H9 (cell line): Measurements from ENCODE around the gene ZBTB7A. TPM values are rescaled to one million over a fixed set of nuclear protein-coding genes. Genes with fewer than 3 reads are reported as not detected.
A peak's percentile ranks its signal among the peaks of the same experiment; 100 is the strongest.

Source experiments
- DNase-seq: peaks from one replicate; pipeline ENCODE4 v3.0.0-alpha.2; 2017
- H2AFZ ChIP-seq: one replicate; pipeline ENCODE4 v1.6.1; 2013; ENCODE audit warnings: mild to moderate bottlenecking, low read length, control low read depth, moderate library complexity
- H2AK5ac ChIP-seq: 2 replicates; pipeline ENCODE4 v1.6.1; 2013; ENCODE audit warnings: low read length, control low read depth, mixed read lengths; ENCODE audit not compliant: insufficient read length
- H2BK120ac ChIP-seq: one replicate; pipeline ENCODE4 v1.6.1; 2013; ENCODE audit warnings: low read depth, mild to moderate bottlenecking, low read length, control low read depth, inconsistent platforms; ENCODE audit not compliant: poor library complexity, severe bottlenecking
- H2BK12ac ChIP-seq: 2 replicates; pipeline ENCODE4 v1.6.1; 2013; ENCODE audit warnings: low read length, control low read depth, mixed read lengths, low read depth; ENCODE audit not compliant: insufficient read length
- H2BK15ac ChIP-seq: 2 replicates; pipeline ENCODE4 v1.6.1; 2013; ENCODE audit warnings: low read depth, low read length, control low read depth
- H2BK20ac ChIP-seq: one replicate; pipeline ENCODE4 v1.6.1; 2013; ENCODE audit warnings: low read depth, mild to moderate bottlenecking, low read length, control low read depth, inconsistent platforms; ENCODE audit not compliant: poor library complexity, severe bottlenecking
- H2BK5ac ChIP-seq: 2 replicates; pipeline ENCODE4 v1.6.1; 2013; ENCODE audit warnings: low read length, control low read depth, mixed read lengths; ENCODE audit not compliant: insufficient read length
- H3K14ac ChIP-seq: 2 replicates; pipeline ENCODE4 v1.6.1; 2013; ENCODE audit warnings: low read length, control low read depth; ENCODE audit not compliant: insufficient read depth
- H3K18ac ChIP-seq: 2 replicates; pipeline ENCODE4 v1.6.1; 2013; ENCODE audit warnings: low read depth, mild to moderate bottlenecking, mixed read lengths, low read length, control low read depth; ENCODE audit not compliant: insufficient read length
- H3K23ac ChIP-seq: 2 replicates; pipeline ENCODE4 v1.6.1; 2013; ENCODE audit warnings: low read length, control low read depth, mixed read lengths, low read depth; ENCODE audit not compliant: insufficient read length
- H3K23me2 ChIP-seq: 2 replicates; pipeline ENCODE4 v1.6.1; 2013; ENCODE audit warnings: low read depth, mild to moderate bottlenecking, mixed read lengths, low read length, control low read depth; ENCODE audit not compliant: insufficient read length, poor library complexity, severe bottlenecking
- H3K27ac ChIP-seq: 2 replicates; pipeline ENCODE4 v1.5.1; 2013; ENCODE audit warnings: low read length, control low read depth, mixed read lengths, low read depth; ENCODE audit not compliant: insufficient read length
- H3K27me3 ChIP-seq: 2 replicates; pipeline ENCODE4 v1.6.1; 2013; ENCODE audit warnings: low read length, control low read depth, inconsistent platforms; ENCODE audit not compliant: insufficient read depth
- H3K4ac ChIP-seq: 2 replicates; pipeline ENCODE4 v1.6.1; 2013; ENCODE audit warnings: low read depth, mild to moderate bottlenecking, control low read depth, inconsistent platforms, low read length, moderate library complexity
- H3K4me1 ChIP-seq: 2 replicates; pipeline ENCODE4 v1.6.1; 2013; ENCODE audit warnings: low read length, control low read depth, inconsistent platforms; ENCODE audit not compliant: insufficient read depth
- H3K4me2 ChIP-seq: 2 replicates; pipeline ENCODE4 v1.6.1; 2013; ENCODE audit warnings: low read length, control low read depth, mixed read lengths; ENCODE audit not compliant: insufficient read length, insufficient read depth
- H3K56ac ChIP-seq: 2 replicates; pipeline ENCODE4 v1.6.1; 2013; ENCODE audit warnings: low read depth, mild to moderate bottlenecking, mixed read lengths, low read length, control low read depth; ENCODE audit not compliant: insufficient read length
- H3K79me1 ChIP-seq: 2 replicates; pipeline ENCODE4 v1.6.1; 2013; ENCODE audit warnings: low read depth, mild to moderate bottlenecking, moderate library complexity, low read length, control low read depth, inconsistent platforms; ENCODE audit not compliant: insufficient read depth, poor library complexity, severe bottlenecking
- H3K79me2 ChIP-seq: 2 replicates; pipeline ENCODE4 v1.6.1; 2013; ENCODE audit warnings: low read length, control low read depth, inconsistent platforms; ENCODE audit not compliant: insufficient read depth
- H3K9ac ChIP-seq: 2 replicates; pipeline ENCODE4 v1.6.1; 2013; ENCODE audit warnings: low read length, control low read depth, mixed read lengths; ENCODE audit not compliant: insufficient read length; ENCODE audit errors: extremely low read depth
- H3K9me3 ChIP-seq: one replicate; pipeline ENCODE4 v1.6.1; 2013; ENCODE audit warnings: low read depth, low read length, inconsistent platforms; ENCODE audit not compliant: control insufficient read depth
- H3T11ph ChIP-seq: one replicate; pipeline ENCODE4 v1.6.1; 2013; ENCODE audit warnings: mild to moderate bottlenecking, low read length, control low read depth, inconsistent platforms
- H4K20me1 ChIP-seq: one replicate; pipeline ENCODE4 v1.6.1; 2013; ENCODE audit not compliant: control insufficient read depth, insufficient read length, insufficient read depth
- H4K5ac ChIP-seq: 2 replicates; pipeline ENCODE4 v1.6.1; 2013; ENCODE audit warnings: low read depth, mild to moderate bottlenecking, mixed read lengths, low read length, control low read depth; ENCODE audit not compliant: insufficient read length
- H4K8ac ChIP-seq: replicated peaks from 2 replicates; pipeline ENCODE4 v1.6.1; 2013; ENCODE audit warnings: low read length, control low read depth, mixed read lengths, low read depth; ENCODE audit not compliant: insufficient read length
- H4K91ac ChIP-seq: 2 replicates; pipeline ENCODE4 v1.6.1; 2013; ENCODE audit warnings: low read depth, mild to moderate bottlenecking, moderate library complexity, mixed read lengths, low read length, control low read depth; ENCODE audit not compliant: insufficient read length
- H3K27ac Mint-ChIP-seq, 3 experiments: 2 replicates in 2 of 3; 3 replicates in 1 of 3; pipeline ENCODE4 v1.8.0; 2020 to 2021; ENCODE audit warnings: mixed read lengths in 3 of 3, mild to moderate bottlenecking in 1 of 3, moderate library complexity in 1 of 3
- H3K27me3 Mint-ChIP-seq: 2 replicates; pipeline ENCODE4 v1.8.0; 2021; ENCODE audit warnings: low read depth, mild to moderate bottlenecking, moderate library complexity, mixed read lengths
- H3K36me3 Mint-ChIP-seq, 3 experiments: 2 replicates in 2 of 3; 3 replicates in 1 of 3; pipeline ENCODE4 v1.8.0; 2020 to 2021; ENCODE audit warnings: low read depth in 3 of 3, mixed read lengths in 3 of 3; ENCODE audit not compliant: insufficient read depth in 1 of 3
- H3K4me1 Mint-ChIP-seq, 2 experiments: 2 replicates each; pipeline ENCODE4 v1.8.0; 2020; ENCODE audit warnings: mixed read lengths in 2 of 2
- H3K4me3 Mint-ChIP-seq, 2 experiments: 2 replicates in 1 of 2; 3 replicates in 1 of 2; pipeline ENCODE4 v1.8.0; 2020 to 2021; ENCODE audit warnings: mild to moderate bottlenecking in 2 of 2, mixed read lengths in 2 of 2, moderate library complexity in 1 of 2
- H3K9me3 Mint-ChIP-seq, 2 experiments: 2 replicates in 1 of 2; 3 replicates in 1 of 2; pipeline ENCODE4 v1.8.0; 2020; ENCODE audit warnings: mild to moderate bottlenecking in 2 of 2, mixed read lengths in 2 of 2, moderate library complexity in 1 of 2
- CTCF ChIP-seq: fragments of 200-600 bp; sonication (generic); conservative IDR thresholded peaks from 3 replicates; pipeline ENCODE4 v1.8.0; 2021; ENCODE audit warnings: antibody characterized with exemption, mild to moderate bottlenecking
- WGBS: extraction: QIAGEN DNeasy Blood & Tissue Kit; methylation state at CpG from one replicate; pipeline ENCODE4 v1.1.7; 2013; ENCODE audit warnings: missing lambda C conversion rate, low lambda C conversion rate, mixed read lengths; ENCODE audit not compliant: insufficient read length; ENCODE audit errors: extremely low coverage; 5-methylcytosine and 5-hydroxymethylcytosine counted together
- total RNA-seq: library from RNA; stranded (reverse); gene quantifications from 2 replicates; pipeline ENCODE4 v1.2.1, GENCODE V29; 2021

The ZBTB7A gene
- total RNA-seq, 1 experiment from 2014 or later = 24.9 TPM

- H3K9ac ChIP-seq = no peak overlapping the region
- H3T11ph ChIP-seq = no peak overlapping the region
- no peak for TF ChIP-seq CTCF
- Mint-ChIP-seq H3K27me3 (no peaks in the 10 kb centered on the region), H3K4me1 (peaks cover 0 to 11% of the 10 kb centered on the region in 2 experiments; a peak in 2 of 4 replicates), H3K36me3 (peaks cover 7 to 33% (median 27%) of the 10 kb centered on the region in 3 experiments; a peak in 6 of 7 replicates), H3K4me3 (no peak overlapping the region), H3K9me3 (no peaks in the 10 kb centered on the region; a peak in 1 of 5 replicates), H3K27ac (peak overlapping the region; percentile 28 to 44 (median 40); a peak in 2 of 7 replicates)
- no peak overlapping the region for H2BK12ac ChIP-seq
- peaks cover 7% of the 10 kb centered on the region; the same call in 1 of the 2 replicates for H3K79me2 ChIP-seq
- H2BK20ac ChIP-seq = no peak overlapping the region
- H4K8ac ChIP-seq = no peak overlapping the region
- H2BK120ac ChIP-seq = no peak overlapping the region
- H2AK5ac ChIP-seq = no peak overlapping the region
- H4K5ac ChIP-seq = no peak overlapping the region
- H3K4me2 ChIP-seq = no peak overlapping the region
- no peak overlapping the region for H3K27ac ChIP-seq
- no peaks in the 10 kb centered on the region for H4K20me1 ChIP-seq
- no peak overlapping the region for H2AFZ ChIP-seq
- no peak overlapping the region for H3K14ac ChIP-seq
- H2BK15ac ChIP-seq = no peak overlapping the region
- DNase-seq = no peak
- no CpG with 5 or more reads among the region's 19 CpGs for WGBS
- no peak overlapping the region for H3K23ac ChIP-seq
- no peak overlapping the region for H3K4ac ChIP-seq
- H4K91ac ChIP-seq = no peak overlapping the region
- no peaks in the 10 kb centered on the region for H3K9me3 ChIP-seq
- no peaks in the 10 kb centered on the region for H3K27me3 ChIP-seq
- no peaks in the 10 kb centered on the region for H3K4me1 ChIP-seq
- no peak overlapping the region for H3K56ac ChIP-seq
- H3K18ac ChIP-seq = no peak overlapping the region
- no peak overlapping the region for H2BK5ac ChIP-seq
- no peaks in the 10 kb centered on the region for H3K23me2 ChIP-seq
- peaks cover 9% of the 10 kb centered on the region for H3K79me1 ChIP-seq
Observed at GRCh38 chr19:4018775-4019504, 47.8 kb downstream of the ZBTB7A start.
